Duodenal mucosa (tissue), 2 donors: ENCODE data around the gene ATP5F1A.

Source experiments
- H3K27ac ChIP-seq: one replicate; pipeline ENCODE4 v1.7.0; 2013; ENCODE audit warnings: low read depth, low read length
- H3K27me3 ChIP-seq, 2 donors: one replicate each; pipeline ENCODE4 v1.7.0; 2013; ENCODE audit warnings: low read length in 2 of 2, control low read depth in 1 of 2; ENCODE audit not compliant: insufficient read depth in 2 of 2, control insufficient read depth in 1 of 2
- H3K36me3 ChIP-seq, 2 donors: one replicate each; pipeline ENCODE4 v1.7.0; 2013; ENCODE audit warnings: low read length in 2 of 2, control low read depth in 1 of 2; ENCODE audit not compliant: insufficient read depth in 2 of 2, control insufficient read depth in 1 of 2
- H3K4me1 ChIP-seq, 2 donors: one replicate each; pipeline ENCODE4 v1.7.0; 2013; ENCODE audit warnings: low read length in 2 of 2, control low read depth in 1 of 2; ENCODE audit not compliant: insufficient read depth in 2 of 2, control insufficient read depth in 1 of 2
- H3K4me3 ChIP-seq, 2 donors: one replicate each; pipeline ENCODE4 v1.7.0; 2013; ENCODE audit warnings: low read length in 2 of 2, low read depth in 1 of 2
- H3K9ac ChIP-seq, 2 donors: one replicate each; pipeline ENCODE4 v1.7.0; 2013; ENCODE audit warnings: low read length in 2 of 2, low read depth in 1 of 2
- H3K9me3 ChIP-seq, 2 donors: one replicate each; pipeline ENCODE4 v1.7.0; 2013; ENCODE audit warnings: low read length in 2 of 2, control low read depth in 1 of 2; ENCODE audit not compliant: control insufficient read depth in 1 of 2

Gene ATP5F1A

DNA sequence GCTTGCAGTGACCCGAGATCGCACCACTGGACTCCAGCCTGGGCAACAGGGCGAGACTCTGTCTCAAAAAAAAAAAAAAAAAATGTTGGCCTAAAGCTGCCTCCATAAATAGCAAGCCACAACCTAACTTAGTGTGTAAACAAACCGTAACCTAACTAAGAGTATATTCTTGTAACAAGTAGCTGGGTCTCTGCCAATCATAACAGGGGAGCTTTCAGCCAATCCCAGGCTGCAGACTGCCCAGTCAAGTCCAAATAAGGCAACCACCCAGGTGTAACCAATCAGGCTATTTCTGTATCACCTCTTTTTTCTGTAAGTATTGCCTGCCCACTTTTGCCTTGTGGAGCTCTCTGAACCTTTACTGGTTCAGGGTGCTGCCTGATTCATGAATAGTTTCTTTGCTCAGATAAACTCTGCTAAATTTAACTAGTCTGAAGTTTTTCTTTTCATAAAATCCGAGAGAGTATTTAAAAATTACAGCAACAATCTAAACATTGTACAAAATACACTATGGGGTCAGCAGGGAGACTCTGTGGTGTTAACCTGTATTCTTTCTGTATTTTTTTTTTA lies 30.6 kb downstream of the ATP5F1A start:
- H3K9ac ChIP-seq = no peak overlapping the region
- no peaks in the 10 kb centered on the region for H3K36me3 ChIP-seq
- H3K4me3 ChIP-seq = no peak overlapping the region
- no peaks in the 10 kb centered on the region for H3K27me3 ChIP-seq
- H3K4me1 ChIP-seq = peaks cover 3 to 14% of the 10 kb centered on the region in 2 donors
- no peaks in the 10 kb centered on the region for H3K9me3 ChIP-seq
- H3K27ac ChIP-seq = no peak overlapping the region

DNA sequence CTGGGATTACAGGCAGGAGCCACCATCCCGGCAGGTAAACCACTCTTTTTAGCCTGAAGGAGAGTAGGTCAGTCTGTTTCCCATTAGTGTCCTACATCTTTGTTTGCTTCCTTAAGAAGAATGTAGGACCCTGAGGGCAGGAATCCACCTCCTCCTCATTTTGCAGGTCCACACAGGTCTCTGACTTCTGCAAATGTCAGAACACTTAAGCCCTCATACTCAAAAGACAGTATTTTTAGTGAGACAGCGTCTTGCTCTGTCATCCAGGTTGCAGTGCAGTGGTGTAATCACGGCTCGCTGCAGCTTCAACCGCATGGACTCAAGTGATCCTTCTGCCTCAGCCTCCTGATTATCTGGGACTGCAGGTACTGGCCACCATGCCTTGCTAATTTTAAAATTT lies 35.3 kb downstream of the ATP5F1A start:
- Histone ChIP-seq H3K36me3 (no peaks in the 10 kb centered on the region), H3K9me3 (no peaks in the 10 kb centered on the region), H3K4me3 (no peak overlapping the region), H3K4me1 (peaks cover 4 to 8% of the 10 kb centered on the region in 2 donors), H3K27me3 (no peaks in the 10 kb centered on the region), H3K27ac (no peak overlapping the region), H3K9ac (no peak overlapping the region)

DNA sequence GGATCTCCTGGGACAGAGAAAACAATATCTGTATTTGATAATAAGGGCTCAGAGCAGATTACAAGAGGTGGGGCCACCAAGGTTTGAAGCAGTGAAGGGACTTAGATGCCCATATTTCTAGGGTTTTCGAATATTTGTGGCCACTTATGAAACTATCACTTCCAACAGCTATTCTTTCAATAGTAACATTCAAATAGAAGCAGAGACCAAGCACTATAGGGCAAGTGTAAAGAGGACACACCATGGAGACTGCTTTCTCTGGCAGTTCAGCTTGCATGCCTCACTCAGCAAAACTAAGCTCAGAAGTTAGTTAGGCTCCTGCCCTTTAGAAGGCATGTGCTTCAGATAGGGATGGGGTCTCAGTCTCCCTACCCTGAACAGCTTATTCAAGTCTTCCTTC lies 36.3 kb downstream of the ATP5F1A start:
- H3K27ac ChIP-seq = no peak overlapping the region

DNA sequence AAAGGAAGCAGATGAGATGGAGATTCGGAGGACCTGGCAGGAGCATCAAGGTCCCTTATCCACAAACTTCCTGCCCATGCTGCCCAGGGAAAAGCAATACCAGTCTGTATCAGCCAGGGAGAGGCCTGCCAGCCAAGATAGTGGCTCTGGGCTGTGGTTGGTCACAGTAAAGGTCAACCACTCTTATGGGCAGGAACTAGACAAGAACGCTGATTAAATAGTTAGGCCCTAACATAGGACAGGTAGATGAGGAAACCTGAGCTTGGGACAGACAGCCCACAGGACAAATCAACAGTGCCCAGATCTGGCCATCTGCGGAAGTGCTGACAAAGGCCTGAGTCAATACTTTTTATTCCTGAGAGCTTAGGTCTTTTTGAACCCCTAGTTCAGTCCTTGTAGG lies 36.7 kb downstream of the ATP5F1A start:
- Histone ChIP-seq H3K4me1 (peaks cover 4 to 8% of the 10 kb centered on the region in 2 donors), H3K27me3 (no peaks in the 10 kb centered on the region), H3K9me3 (no peaks in the 10 kb centered on the region), H3K27ac (no peak overlapping the region), H3K4me3 (no peak overlapping the region), H3K9ac (no peak overlapping the region), H3K36me3 (no peaks in the 10 kb centered on the region)

More for the DNA sequence above, 36.3 kb downstream of the ATP5F1A start:
- Histone ChIP-seq H3K9me3 (no peaks in the 10 kb centered on the region), H3K36me3 (no peaks in the 10 kb centered on the region), H3K27me3 (no peaks in the 10 kb centered on the region), H3K4me1 (peaks cover 4 to 8% of the 10 kb centered on the region in 2 donors), H3K9ac (no peak overlapping the region), H3K4me3 (no peak overlapping the region)

DNA sequence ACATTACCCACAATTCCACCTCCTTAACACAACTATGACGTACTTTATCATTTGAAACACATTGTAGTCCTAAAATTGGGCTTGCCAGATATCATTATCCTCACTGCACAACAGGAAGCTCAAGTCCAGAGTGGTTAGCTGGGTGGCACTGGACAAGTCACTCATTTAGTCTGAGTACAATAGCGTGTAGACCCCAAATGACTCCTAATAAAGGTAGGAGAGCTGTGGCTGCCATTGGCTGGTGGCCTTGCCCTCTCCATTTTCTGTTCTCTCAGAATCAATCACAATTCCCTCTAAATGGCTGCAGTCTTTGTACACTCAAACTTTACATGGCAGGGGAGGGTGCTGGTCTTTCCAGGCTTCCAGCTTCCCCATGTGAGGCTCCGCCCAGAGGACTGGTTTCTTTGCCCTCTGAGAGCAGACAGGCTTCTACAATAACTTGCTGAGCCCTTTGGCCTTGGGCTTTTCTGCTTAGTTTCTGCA lies 37.7 kb downstream of the ATP5F1A start:
- H3K4me1 ChIP-seq = peaks cover 4 to 8% of the 10 kb centered on the region in 2 donors
- no peak overlapping the region for H3K9ac ChIP-seq
- no peaks in the 10 kb centered on the region for H3K36me3 ChIP-seq
- no peak overlapping the region for H3K4me3 ChIP-seq
- H3K27me3 ChIP-seq = no peaks in the 10 kb centered on the region
- H3K27ac ChIP-seq = no peak overlapping the region
- H3K9me3 ChIP-seq = no peaks in the 10 kb centered on the region

DNA sequence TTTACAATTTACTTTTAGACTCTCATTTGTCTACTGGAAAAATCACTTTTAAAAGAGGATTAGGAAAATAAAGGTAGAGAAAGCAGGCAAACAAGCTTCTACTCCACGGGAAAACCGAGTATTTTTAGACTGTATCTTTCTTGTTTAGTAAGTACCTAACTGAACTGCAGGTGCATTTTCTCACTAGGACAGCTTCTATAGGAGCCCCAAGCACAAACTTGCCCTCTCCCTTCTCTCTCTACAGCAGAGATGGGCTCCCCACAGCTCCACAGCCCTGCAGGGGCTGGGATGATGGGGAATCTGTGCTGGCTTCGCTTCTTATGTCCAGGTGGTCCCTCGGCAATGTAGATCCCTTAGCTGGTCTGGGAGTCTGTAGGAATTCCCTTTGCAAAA lies 42.3 kb downstream of the ATP5F1A start:
- Histone ChIP-seq H3K36me3 (no peaks in the 10 kb centered on the region), H3K4me3 (no peak overlapping the region), H3K9ac (no peak overlapping the region), H3K27ac (no peak overlapping the region), H3K27me3 (no peaks in the 10 kb centered on the region), H3K9me3 (no peaks in the 10 kb centered on the region), H3K4me1 (peaks cover 6 to 7% of the 10 kb centered on the region in 2 donors)

DNA sequence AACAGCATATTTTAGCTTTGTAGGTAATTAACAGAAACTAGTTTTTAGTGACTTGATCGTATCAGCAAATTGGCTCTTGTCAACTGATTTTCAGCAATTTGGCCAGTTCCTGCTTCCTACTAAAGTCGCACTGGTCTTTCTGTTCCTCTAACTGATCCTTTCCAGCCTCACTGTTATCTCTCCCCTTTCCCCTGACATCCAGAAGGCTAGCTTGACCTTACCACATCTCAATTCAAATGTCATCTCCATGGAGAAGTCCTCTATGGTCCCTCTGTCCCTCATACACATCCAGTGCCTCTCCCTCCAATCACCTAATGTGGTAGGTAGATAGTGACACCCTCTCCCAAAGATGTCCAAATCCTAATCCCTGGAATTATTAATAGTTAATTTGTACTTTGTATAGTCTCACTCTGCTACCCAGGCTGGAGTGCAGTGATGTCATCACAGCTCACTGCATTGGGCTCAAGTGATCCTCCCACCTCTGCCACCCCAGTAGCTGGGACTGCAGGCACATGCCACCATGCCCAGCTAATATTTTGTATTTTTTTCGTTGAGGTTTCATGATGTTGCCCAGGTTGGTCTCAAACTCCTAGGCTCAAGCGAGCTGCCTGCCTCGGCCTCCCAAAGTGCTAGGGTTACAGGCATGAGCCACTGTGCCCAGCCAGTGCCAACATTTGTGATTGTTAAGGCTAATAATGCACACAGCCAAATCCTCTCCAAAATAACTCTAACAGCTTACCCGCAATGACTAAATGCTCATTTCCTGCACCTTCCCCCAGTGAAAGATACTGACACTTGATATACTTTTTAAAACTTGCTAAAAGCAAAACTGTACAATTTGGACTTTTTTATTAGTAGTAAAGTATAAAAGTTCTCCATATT lies 42.9 kb downstream of the ATP5F1A start:
- Histone ChIP-seq H3K4me3 (no peak overlapping the region), H3K4me1 (peaks cover under 1 to 3% of the 10 kb centered on the region in 2 donors), H3K9me3 (no peaks in the 10 kb centered on the region), H3K27ac (no peak overlapping the region), H3K36me3 (no peaks in the 10 kb centered on the region), H3K27me3 (no peaks in the 10 kb centered on the region), H3K9ac (no peak overlapping the region)

DNA sequence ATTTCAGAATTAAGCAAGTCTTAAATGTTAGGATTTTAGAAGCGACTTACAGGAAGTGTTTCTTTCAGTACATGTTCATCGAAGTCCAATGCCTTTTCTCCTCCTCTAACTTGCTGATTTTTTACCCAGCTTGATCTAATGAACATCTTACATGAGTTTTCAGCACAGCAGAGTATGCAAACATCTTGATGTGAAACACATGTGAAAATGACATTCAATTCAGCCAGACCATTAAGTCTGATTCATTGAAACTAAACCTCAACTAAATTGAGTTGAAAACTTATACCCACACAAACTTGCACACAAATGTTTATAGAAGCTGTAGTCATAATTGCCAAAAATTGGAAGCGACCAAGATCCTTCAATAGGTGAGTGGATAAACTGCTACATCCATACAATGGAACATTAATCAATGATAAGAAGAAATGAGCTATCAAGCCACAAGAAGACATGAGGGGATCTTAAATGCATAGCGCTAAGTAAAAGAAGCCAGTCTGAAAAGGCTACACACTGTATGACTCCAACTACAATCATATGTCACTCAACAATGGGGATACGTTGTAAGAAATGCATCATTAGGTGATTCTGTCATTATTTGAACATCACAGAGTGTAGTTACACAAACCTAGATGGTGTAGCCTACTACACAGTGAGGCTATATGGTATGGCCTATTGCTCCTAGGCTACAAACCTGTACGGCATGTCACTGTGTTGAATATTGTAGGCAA lies 44.6 kb downstream of the ATP5F1A start:
- Histone ChIP-seq H3K9me3 (no peaks in the 10 kb centered on the region), H3K4me1 (peaks cover 0 to 3% of the 10 kb centered on the region in 2 donors)

DNA sequence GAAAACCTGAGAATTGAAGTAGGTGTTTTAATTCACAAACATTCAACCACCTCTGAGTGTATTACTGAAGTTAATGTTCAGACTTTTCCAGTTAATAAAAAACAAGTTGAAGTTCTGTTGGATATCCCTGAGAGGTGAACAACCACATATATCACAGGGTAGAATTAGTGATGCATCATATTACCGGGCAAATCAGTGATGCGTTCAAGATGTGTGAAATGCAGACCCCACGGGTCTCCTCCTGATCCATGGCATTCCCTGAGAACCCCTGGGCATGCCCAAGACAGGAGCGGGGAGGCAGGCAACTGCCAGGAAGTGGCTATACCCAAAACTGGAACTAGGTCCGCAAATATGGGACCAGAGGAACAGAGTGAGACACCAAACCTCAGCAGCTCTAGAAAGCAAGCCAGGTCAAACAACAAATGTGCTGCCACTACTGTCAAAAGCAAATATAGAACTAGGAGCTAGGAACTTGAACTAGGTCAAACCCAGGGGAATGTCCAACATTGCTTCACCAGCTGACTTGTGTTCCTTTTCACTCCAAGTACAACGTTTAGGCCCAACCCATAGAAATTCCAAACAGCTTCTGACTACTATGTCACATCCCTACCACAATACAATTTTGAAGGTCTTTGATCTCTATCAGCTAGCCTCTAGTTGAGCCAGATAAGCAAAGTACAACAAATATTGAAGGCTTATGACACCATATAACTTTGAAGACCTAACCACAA lies 46.2 kb downstream of the ATP5F1A start:
- Histone ChIP-seq H3K36me3 (no peaks in the 10 kb centered on the region), H3K4me1 (peaks cover 0 to 3% of the 10 kb centered on the region in 2 donors), H3K9ac (no peak overlapping the region), H3K27me3 (no peaks in the 10 kb centered on the region), H3K9me3 (no peaks in the 10 kb centered on the region), H3K27ac (no peak overlapping the region), H3K4me3 (no peak overlapping the region)

More for the DNA sequence above, 44.6 kb downstream of the ATP5F1A start:
- Histone ChIP-seq H3K4me3 (no peak overlapping the region), H3K9ac (no peak overlapping the region), H3K27me3 (no peaks in the 10 kb centered on the region), H3K36me3 (no peaks in the 10 kb centered on the region), H3K27ac (no peak overlapping the region)
